HG02642 (cell line): ENCODE data around the gene PLCG1.

Source experiments
- ATAC-seq: cut with Tn5 transposase; IDR thresholded peaks from one replicate; pipeline ENCODE4 v1.9.1; 2021; ENCODE audit warnings: mild to moderate bottlenecking; ENCODE audit not compliant: unreplicated experiment, poor library complexity

PLCG1 gene

GRCh38 chr20:41176711-41177552 is 39.6 kb downstream of the PLCG1 start:
- no peak for ATAC-seq

- no peak for ATAC-seq
Observed at GRCh38 chr20:41177636-41178035, 40.3 kb downstream of the PLCG1 start.

GRCh38 chr20:41178495-41178894 is 41.2 kb downstream of the PLCG1 start:
- ATAC-seq = no peak

GRCh38 chr20:41178904-41179432 is 41.6 kb downstream of the PLCG1 start:
- no peak for ATAC-seq

- ATAC-seq = no peak
Observed at GRCh38 chr20:41179961-41180360, 42.6 kb downstream of the PLCG1 start.

- no peak for ATAC-seq
Observed at GRCh38 chr20:41180599-41181333, 43.4 kb downstream of the PLCG1 start.

- ATAC-seq = no peak
Observed at GRCh38 chr20:41181567-41181966, 44.2 kb downstream of the PLCG1 start.

GRCh38 chr20:41182296-41183212 is 45.2 kb downstream of the PLCG1 start:
- ATAC-seq = no peak

- ATAC-seq = no peak
Observed at GRCh38 chr20:41183391-41183790, 46.0 kb downstream of the PLCG1 start.

- no peak for ATAC-seq
Observed at GRCh38 chr20:41183831-41184230, 46.5 kb downstream of the PLCG1 start.

- no peak for ATAC-seq
Observed at GRCh38 chr20:41185013-41185757, 47.8 kb downstream of the PLCG1 start.

- ATAC-seq = no peak
Observed at GRCh38 chr20:41187668-41188067, 50.3 kb downstream of the PLCG1 start.

GRCh38 chr20:41191562-41192500 is 54.5 kb downstream of the PLCG1 start:
- ATAC-seq = no peak

GRCh38 chr20:41192575-41192974 is 55.2 kb downstream of the PLCG1 start:
- no peak for ATAC-seq

GRCh38 chr20:41196653-41197225 is 59.4 kb downstream of the PLCG1 start:
- no peak for ATAC-seq

GRCh38 chr20:41198443-41198842 is 61.1 kb downstream of the PLCG1 start:
- no peak for ATAC-seq

GRCh38 chr20:41200446-41201202 is 63.3 kb downstream of the PLCG1 start:
- no peak for ATAC-seq

- ATAC-seq = no peak
Observed at GRCh38 chr20:41201760-41202159, 64.4 kb downstream of the PLCG1 start.
